GM23248 (cell line): ENCODE results near the gene ASXL1. TPM values are rescaled to one million over a fixed set of nuclear protein-coding genes. Genes with fewer than 3 reads are reported as not detected.

ENCODE experiments used
- DNase-seq: peaks from one replicate; pipeline ENCODE4 v3.0.0-alpha.2; 2015
- H2AFZ ChIP-seq: fragments of 200-600 bp; sonication (generic); 2 replicates; pipeline ENCODE4 v1.6.1; 2016; ENCODE audit warnings: antibody characterized with exemption
- H3F3A ChIP-seq: fragments of 200-600 bp; sonication (generic); 2 replicates; pipeline ENCODE4 v1.6.1; 2016; ENCODE audit warnings: mild to moderate bottlenecking, antibody characterized with exemption, mixed run types; ENCODE audit not compliant: insufficient read depth
- H3K27ac ChIP-seq: fragments of 200-600 bp; sonication (generic); 2 replicates; pipeline ENCODE4 v1.5.1; 2016; ENCODE audit warnings: mild to moderate bottlenecking
- H3K27me3 ChIP-seq: fragments of 200-600 bp; sonication (generic); replicated peaks from 2 replicates; pipeline ENCODE4 v1.6.1; 2016; ENCODE audit warnings: mild to moderate bottlenecking; ENCODE audit not compliant: insufficient read depth
- H3K36me3 ChIP-seq: fragments of 200-600 bp; sonication (generic); 2 replicates; pipeline ENCODE4 v1.6.1; 2016; ENCODE audit warnings: low read depth, mild to moderate bottlenecking
- H3K4me1 ChIP-seq: fragments of 200-600 bp; sonication (generic); 2 replicates; pipeline ENCODE4 v1.6.1; 2016; ENCODE audit warnings: mild to moderate bottlenecking; ENCODE audit not compliant: insufficient read depth
- H3K4me2 ChIP-seq: fragments of 200-600 bp; sonication (generic); one replicate; pipeline ENCODE4 v1.6.1; 2016; ENCODE audit warnings: mild to moderate bottlenecking; ENCODE audit not compliant: unreplicated experiment
- H3K4me3 ChIP-seq: fragments of 200-600 bp; sonication (generic); 2 replicates; pipeline ENCODE4 v1.5.1; 2016; ENCODE audit warnings: mild to moderate bottlenecking
- H3K79me2 ChIP-seq: fragments of 200-600 bp; sonication (generic); 2 replicates; pipeline ENCODE4 v1.6.1; 2016; ENCODE audit warnings: mild to moderate bottlenecking; ENCODE audit not compliant: insufficient read depth
- H3K9ac ChIP-seq: fragments of 200-600 bp; sonication (generic); 2 replicates; pipeline ENCODE4 v1.6.1; 2016; ENCODE audit warnings: mild to moderate bottlenecking
- H3K9me2 ChIP-seq: fragments of 200-600 bp; sonication (generic); 2 replicates; pipeline ENCODE4 v1.6.1; 2016; ENCODE audit warnings: mixed run types, mild to moderate bottlenecking, moderate library complexity; ENCODE audit not compliant: insufficient read depth
- H3K9me3 ChIP-seq: fragments of 200-600 bp; sonication (generic); one replicate; pipeline ENCODE4 v1.6.1; 2017; ENCODE audit warnings: low read depth
- H4K20me1 ChIP-seq: fragments of 200-600 bp; sonication (generic); 2 replicates; pipeline ENCODE4 v1.6.0; 2016; ENCODE audit not compliant: insufficient read depth
- EZH2 ChIP-seq: fragments of 200-600 bp; sonication (generic); IDR thresholded peaks from 2 replicates; pipeline ENCODE4 v1.6.1; 2018; ENCODE audit warnings: antibody characterized with exemption, mild to moderate bottlenecking; ENCODE audit not compliant: insufficient read depth, poor library complexity, severe bottlenecking
- EZH2phosphoT487 ChIP-seq: fragments of 200-600 bp; sonication (generic); IDR thresholded peaks from 2 replicates; pipeline ENCODE4 v1.6.1; 2018; ENCODE audit warnings: antibody characterized with exemption, moderate library complexity, mild to moderate bottlenecking, low read depth; ENCODE audit not compliant: insufficient read depth
- WGBS, 2 experiments: methylation state at CpG; one replicate each; pipeline ENCODE4 v1.1.6; 2015 to 2017; ENCODE audit warnings: low lambda C conversion rate in 2 of 2, low coverage in 1 of 2; ENCODE audit errors: missing lambda C conversion rate in 2 of 2; 5-methylcytosine and 5-hydroxymethylcytosine counted together
- in situ Hi-C: fragments of 300-500 bp; cut with MboI; formaldehyde crosslinking; loops from 2 replicates; pipeline ENCODE4 v1.15.0; 2020
- polyA plus RNA-seq: library from polyadenylated mRNA; unstranded; fragments of >200 nt; fragmentation: Nextera tagmentation; extraction: Ambion mirVana; gene quantifications from 2 replicates; pipeline ENCODE4 v1.2.1, GENCODE V29; 2016
- total RNA-seq: library from RNA; depleted of rRNA; stranded (reverse); fragments of >200 nt; shearing (Covaris generic); gene quantifications from 2 replicates; pipeline ENCODE4 v1.2.3, GENCODE V29; 2014

The ASXL1 gene
- total and polyA plus RNA-seq, 2 experiments from 2014 or later, result 13.8 to 39.9 TPM

DNA sequence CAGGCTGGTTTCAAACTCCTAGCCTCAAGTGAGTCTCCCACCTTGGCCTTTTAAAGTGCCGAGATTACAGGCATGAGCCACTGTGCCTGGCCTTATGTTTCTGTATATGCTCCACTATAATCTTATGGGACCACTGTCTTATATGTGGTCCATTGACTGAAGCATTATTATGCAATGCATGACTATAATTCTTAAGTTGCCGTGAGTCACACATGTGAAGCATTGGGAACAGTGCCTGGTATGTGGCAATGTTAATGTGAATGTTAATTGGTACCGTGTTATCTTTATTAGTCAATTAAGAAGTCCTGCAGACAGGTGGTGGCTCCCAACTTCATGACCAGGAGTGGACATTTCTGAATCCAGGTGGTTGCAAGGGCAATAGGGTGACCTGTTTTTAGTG, 14.7 kb upstream of the ASXL1 start:
- Histone ChIP-seq H3K27ac (no peak overlapping the region), H3K36me3 (no peaks in the 10 kb centered on the region), H3K27me3 (no peaks in the 10 kb centered on the region), H3K4me1 (peaks cover 20% of the 10 kb centered on the region), H2AFZ (no peak overlapping the region), H3K9ac (no peak overlapping the region), H3F3A (peaks cover 11% of the 10 kb centered on the region), H4K20me1 (no peaks in the 10 kb centered on the region), H3K4me2 (no peak overlapping the region), H3K79me2 (no peaks in the 10 kb centered on the region), H3K9me3 (no peaks in the 10 kb centered on the region), H3K9me2 (no peaks in the 10 kb centered on the region), H3K4me3 (no peak overlapping the region)
- in situ Hi-C loops, result no loop called here
- WGBS, 2 experiments, result 31% methylated on average over 3 of the region's 3 CpGs
- peak; percentile 94 for DNase-seq
- TF ChIP-seq EZH2, result no peak
- TF ChIP-seq EZH2phosphoT487, result no peak

DNA sequence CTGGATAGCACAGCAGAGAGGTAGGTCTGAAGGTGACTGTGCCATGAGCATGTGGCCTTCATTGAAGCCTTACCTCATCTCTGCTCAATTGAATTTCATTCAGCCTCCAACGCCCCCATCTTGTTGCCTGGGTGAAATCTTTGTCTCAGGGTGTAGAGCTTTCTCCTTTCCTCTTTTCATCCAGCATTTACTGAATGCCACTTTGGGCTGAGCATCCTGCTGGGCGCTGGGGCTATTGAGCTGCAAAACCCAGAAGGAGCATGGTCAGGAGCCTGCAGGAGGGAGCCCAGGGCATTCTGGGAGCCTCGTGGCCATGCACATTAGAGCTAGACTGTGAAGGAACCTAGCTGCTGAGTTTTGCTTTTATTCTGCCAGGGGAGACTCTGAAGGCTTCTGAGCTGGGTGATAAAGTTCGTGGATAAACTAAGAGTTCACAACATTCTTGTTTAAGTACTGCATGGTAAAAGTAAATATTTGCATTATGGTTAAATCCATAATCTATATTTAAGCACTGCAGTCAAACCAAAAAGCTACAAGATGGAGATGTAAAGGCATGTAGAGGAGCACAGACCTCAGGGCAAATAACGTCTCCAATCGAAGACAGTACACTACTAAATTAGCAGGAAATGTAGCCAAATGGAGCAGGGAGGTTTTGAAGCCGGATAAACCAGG, 13.2 kb upstream of the ASXL1 start:
- Histone ChIP-seq H3K4me2 (no peak overlapping the region), H3K4me3 (no peak overlapping the region), H2AFZ (no peak overlapping the region), H3K36me3 (no peaks in the 10 kb centered on the region), H3K4me1 (peaks cover 20% of the 10 kb centered on the region), H3K79me2 (no peaks in the 10 kb centered on the region), H3K27me3 (no peaks in the 10 kb centered on the region), H3K9me3 (no peaks in the 10 kb centered on the region), H3K9me2 (no peaks in the 10 kb centered on the region), H3F3A (peaks cover 11% of the 10 kb centered on the region), H3K9ac (no peak overlapping the region), H3K27ac (no peak overlapping the region), H4K20me1 (no peaks in the 10 kb centered on the region)
- TF ChIP-seq EZH2 (no peak), EZH2phosphoT487 (no peak)
- no peak for DNase-seq
- 69 to 76% methylated on average over 7 of the region's 7 CpGs for WGBS, 2 experiments
- in situ Hi-C loops, result no loop called here

DNA sequence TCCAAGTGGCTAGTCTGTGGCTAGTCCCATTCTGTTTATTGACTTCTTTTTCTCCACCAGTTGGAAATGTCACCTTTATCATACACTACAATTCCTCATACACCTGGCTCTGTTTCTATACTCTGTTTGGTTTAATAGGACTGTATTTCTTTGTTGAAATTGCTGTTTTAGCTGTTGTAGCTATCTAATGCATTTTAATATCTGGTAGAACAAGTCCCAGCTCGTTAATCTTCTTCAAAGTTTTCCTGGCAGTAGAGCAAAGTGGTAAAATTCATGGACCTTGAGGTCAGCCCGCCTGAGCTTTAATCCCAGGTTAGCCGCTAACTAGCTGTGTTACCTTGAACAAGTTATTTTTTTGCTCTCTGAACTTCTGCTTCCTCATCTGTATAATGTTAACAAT, 9.9 kb upstream of the ASXL1 start:
- no peak overlapping the region for H2AFZ ChIP-seq
- no peak for DNase-seq
- no peaks in the 10 kb centered on the region for H4K20me1 ChIP-seq
- no peak overlapping the region for H3K27ac ChIP-seq
- no peak overlapping the region for H3K9ac ChIP-seq
- H3K9me2 ChIP-seq, result no peaks in the 10 kb centered on the region
- peaks cover 4% of the 10 kb centered on the region for H3F3A ChIP-seq
- H3K36me3 ChIP-seq, result no peaks in the 10 kb centered on the region
- H3K4me2 ChIP-seq, result no peak overlapping the region
- no peaks in the 10 kb centered on the region for H3K27me3 ChIP-seq
- no peaks in the 10 kb centered on the region for H3K9me3 ChIP-seq
- no peaks in the 10 kb centered on the region for H3K79me2 ChIP-seq
- H3K4me3 ChIP-seq, result no peak overlapping the region
- 83 to 88% methylated on average over 3 of the region's 3 CpGs for WGBS, 2 experiments
- TF ChIP-seq EZH2phosphoT487 (no peak), EZH2 (no peak)
- H3K4me1 ChIP-seq, result peaks cover 6% of the 10 kb centered on the region
- in situ Hi-C loops, result no loop called here

DNA sequence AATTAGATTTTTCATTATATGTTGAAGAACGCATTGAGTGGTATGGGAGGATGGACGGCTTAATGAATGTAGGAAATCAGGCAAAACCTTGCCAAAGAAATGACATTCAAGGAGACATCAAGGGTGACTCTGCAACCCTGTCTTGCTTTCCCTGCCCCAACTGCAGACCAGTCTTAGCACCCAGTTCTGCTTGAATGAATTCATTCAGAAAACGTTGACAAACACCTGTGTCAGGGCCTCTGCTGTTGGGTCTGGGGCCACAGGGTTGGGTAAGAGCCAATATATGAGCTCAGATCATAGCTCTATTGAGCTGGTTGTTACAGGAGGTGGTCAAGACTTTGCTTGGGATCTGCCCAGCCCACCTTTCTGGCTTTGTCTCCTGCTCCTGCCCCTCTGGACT, 7.7 kb upstream of the ASXL1 start:
- no peak overlapping the region for H3K9ac ChIP-seq
- no peaks in the 10 kb centered on the region for H3K9me2 ChIP-seq
- H3K4me2 ChIP-seq, result no peak overlapping the region
- no peaks in the 10 kb centered on the region for H3K36me3 ChIP-seq
- peaks cover 24% of the 10 kb centered on the region for H3F3A ChIP-seq
- no peaks in the 10 kb centered on the region for H4K20me1 ChIP-seq
- no peak for DNase-seq
- WGBS, 2 experiments, result 68 to 77% methylated on average over 3 of the region's 3 CpGs
- H3K4me1 ChIP-seq, result peaks cover 14% of the 10 kb centered on the region
- H3K4me3 ChIP-seq, result no peak overlapping the region
- TF ChIP-seq EZH2phosphoT487 (no peak), EZH2 (no peak)
- H3K27ac ChIP-seq, result no peak overlapping the region
- no peak overlapping the region for H2AFZ ChIP-seq
- in situ Hi-C loops, result no loop called here
- H3K9me3 ChIP-seq, result no peaks in the 10 kb centered on the region
- no peaks in the 10 kb centered on the region for H3K79me2 ChIP-seq
- no peaks in the 10 kb centered on the region for H3K27me3 ChIP-seq
